GM10248 (cell line): Measurements from ENCODE around the gene BTG4.

Experiments used
- CTCF ChIA-PET: fragments of 300-600 bp; sonication (Branson Sonifier 250); formaldehyde crosslinking; extraction: SDS; loops from one replicate; lab custom pipeline; 2021; ENCODE audit warnings: antibody characterized with exemption; lab: Yijun Ruan, JAX
- POLR2A ChIA-PET: fragments of 350-650 bp; sonication (Branson Sonifier 250); formaldehyde crosslinking; extraction: SDS; loops from one replicate; lab custom pipeline; 2020; ENCODE audit warnings: antibody characterized with exemption; lab: Yijun Ruan, JAX
- DNase-seq: peaks from one replicate; pipeline ENCODE4 v3.0.0; 2012; ENCODE audit errors: extremely low spot score
- CTCF ChIP-seq: IDR thresholded peaks from 2 replicates; pipeline ENCODE4 v1.5.1; 2012; ENCODE audit warnings: mild to moderate bottlenecking, low read depth; ENCODE audit errors: extremely low read depth, missing control alignments, control extremely low read depth

The BTG4 gene

GRCh38 chr11:111476366-111476765 is 35.8 kb downstream of the BTG4 start:
- no peak for TF ChIP-seq CTCF
- DNase-seq: no peak
- ChIA-PET CTCF (interaction anchor here (0.6 kb wide), 1 partner anchor 30 kb away, joined by 3 read pairs; no protein-coding TSS in a partner anchor), POLR2A (no interaction called here)

- ChIA-PET CTCF (interaction anchor here (1.3 kb wide), 1 partner anchor 19 kb away, joined by 3 read pairs; no protein-coding TSS in a partner anchor), POLR2A (no interaction called here)
- no peak for DNase-seq
- no peak for TF ChIP-seq CTCF
These were observed 37.8 kb downstream of the BTG4 start for GRCh38 chr11:111474432-111474831.

- ChIA-PET POLR2A (no interaction called here), CTCF (interaction anchor here (1.4 kb wide), 1 partner anchor 1619 kb away, joined by 3 read pairs; no protein-coding TSS in a partner anchor)
- DNase-seq: no peak
- no peak for TF ChIP-seq CTCF
These were observed 40.0 kb downstream of the BTG4 start for GRCh38 chr11:111472228-111472627.

- DNase-seq: no peak
- POLR2A ChIA-PET: no interaction called here
- TF ChIP-seq CTCF: no peak
- CTCF ChIA-PET: interaction anchor here (1.8 kb wide), 1 partner anchor 15 kb away, joined by 4 read pairs; no protein-coding TSS in a partner anchor
These were observed 43.0 kb downstream of the BTG4 start for GRCh38 chr11:111469200-111469599.

GRCh38 chr11:111466615-111467014 is 45.6 kb downstream of the BTG4 start:
- no peak for DNase-seq
- ChIA-PET POLR2A (no interaction called here), CTCF (no interaction called here)
- TF ChIP-seq CTCF: no peak

- CTCF ChIA-PET: interaction anchor here (2.7 kb wide), 1 partner anchor 19 kb away, joined by 8 read pairs; no protein-coding TSS in a partner anchor
- no peak for DNase-seq
- TF ChIP-seq CTCF: no peak
- POLR2A ChIA-PET: no interaction called here
These were observed 46.8 kb downstream of the BTG4 start for GRCh38 chr11:111465400-111465799.
